DMS79 (cell line): ENCODE data around the gene LTBP2.

Source experiments
- DNase-seq: peaks from one replicate; lab custom pipeline; 2025; lab: John Stamatoyannopoulos, UW

The LTBP2 gene

DNA sequence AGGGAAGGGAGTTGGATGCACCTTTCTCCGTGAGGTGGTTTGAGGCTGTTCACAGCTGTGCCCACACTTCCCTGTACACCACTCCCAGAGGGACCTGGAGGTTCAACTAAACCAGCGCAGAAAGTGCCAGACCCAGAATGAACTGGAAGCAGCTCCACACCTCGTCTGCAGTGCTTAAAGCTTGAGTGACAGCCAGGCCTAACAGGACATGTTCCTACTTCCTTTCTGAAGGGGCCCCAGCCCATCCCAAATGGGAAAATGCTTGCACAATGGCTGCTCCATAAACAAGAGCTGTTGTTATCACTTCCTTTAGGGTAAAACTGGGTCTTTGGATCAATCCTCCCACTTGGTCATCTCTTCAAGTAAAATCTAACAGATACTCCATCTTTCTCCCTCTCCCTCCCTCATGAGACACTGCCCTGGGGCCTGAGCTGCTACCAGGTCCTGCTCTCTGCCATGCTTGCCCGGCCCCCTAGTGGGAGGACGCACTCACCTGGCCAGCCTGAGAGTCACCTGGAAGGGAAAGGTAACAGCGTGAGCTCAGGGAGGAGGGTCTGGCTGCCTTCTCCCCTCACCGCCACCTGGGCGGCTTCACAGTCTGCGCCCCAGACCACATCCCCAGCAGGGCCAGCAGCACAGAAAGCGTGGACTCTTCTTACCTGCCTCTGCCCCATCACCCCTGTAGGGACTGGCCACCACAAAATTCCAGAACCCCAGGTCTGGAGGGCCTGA is 85.0 kb downstream of the LTBP2 start:
- DNase-seq, result no peak

DNA sequence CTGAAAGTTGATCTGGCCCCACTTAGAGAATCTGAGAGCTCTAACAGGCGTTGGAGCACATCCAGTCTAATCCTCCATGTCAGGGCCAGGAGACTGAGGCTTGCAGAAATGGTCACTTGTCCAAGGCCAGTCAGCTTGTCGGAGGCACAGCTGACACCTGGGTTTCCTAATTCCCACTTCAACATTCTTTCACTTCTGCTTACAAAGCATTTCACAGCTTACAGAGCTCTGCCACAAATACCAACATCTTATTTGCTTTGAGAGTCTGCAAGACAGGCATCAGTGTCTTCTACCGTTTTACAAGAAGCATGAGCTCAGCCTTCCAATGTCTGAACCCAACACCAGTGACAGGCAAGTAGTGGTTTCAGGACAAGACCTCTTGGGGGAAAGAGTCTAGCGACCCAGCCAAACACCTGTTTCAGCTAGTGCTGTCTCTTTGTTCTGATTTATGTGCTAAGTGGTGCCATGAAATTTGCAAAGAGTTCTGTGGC is 86.6 kb downstream of the LTBP2 start:
- no peak for DNase-seq

DNA sequence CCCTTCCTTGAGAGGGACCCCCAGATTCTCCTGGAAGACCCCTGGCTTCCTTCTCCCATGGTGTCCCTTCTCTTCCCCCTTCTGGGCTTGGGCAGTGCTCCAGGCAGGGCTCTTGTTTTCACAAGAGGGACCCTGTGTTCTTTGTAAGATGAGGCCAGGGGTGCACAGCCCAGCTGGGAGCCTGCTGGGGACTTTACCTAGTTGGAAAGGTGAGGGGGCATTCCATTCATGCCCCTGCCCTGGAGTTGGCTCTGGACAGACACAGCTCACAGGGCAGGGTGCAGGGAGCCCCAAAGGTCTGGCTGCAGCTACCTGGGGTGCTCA is 87.3 kb downstream of the LTBP2 start:
- DNase-seq, result no peak

DNA sequence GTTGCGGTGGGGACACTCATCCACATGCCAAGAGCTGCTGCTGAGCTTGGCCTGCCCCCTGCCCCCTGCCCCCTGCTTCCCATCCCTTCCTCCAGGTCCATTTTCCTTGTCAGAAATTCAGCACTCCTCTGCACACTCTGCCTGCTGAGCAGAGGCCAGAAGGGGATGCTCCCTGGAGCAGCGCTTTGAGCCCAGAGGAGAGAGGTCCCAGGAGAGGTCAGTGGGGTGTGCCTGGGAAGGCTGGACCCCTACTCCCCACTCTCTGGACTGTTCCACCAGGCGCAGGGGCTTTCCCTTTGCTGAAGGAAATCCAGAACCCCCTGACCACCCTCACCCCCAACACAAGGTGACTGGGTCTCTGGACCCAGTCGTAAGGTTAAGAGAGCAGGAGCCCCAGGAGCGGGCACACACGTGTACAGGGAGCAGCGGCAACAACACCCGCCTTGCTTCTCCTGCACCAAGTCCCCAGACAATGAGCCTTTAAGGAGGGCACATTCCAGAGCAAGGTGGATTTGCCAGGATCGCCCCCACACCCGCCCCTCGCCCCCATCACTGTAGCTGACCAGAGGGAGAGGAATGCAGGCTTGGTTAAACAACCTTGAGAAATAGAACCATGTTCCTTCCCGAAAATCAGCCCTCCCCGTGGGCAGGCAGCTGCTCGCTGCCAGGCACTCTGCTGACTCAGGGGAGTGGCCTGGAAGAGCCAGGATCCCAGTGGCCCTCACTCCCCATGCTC is 87.8 kb downstream of the LTBP2 start:
- no peak for DNase-seq

DNA sequence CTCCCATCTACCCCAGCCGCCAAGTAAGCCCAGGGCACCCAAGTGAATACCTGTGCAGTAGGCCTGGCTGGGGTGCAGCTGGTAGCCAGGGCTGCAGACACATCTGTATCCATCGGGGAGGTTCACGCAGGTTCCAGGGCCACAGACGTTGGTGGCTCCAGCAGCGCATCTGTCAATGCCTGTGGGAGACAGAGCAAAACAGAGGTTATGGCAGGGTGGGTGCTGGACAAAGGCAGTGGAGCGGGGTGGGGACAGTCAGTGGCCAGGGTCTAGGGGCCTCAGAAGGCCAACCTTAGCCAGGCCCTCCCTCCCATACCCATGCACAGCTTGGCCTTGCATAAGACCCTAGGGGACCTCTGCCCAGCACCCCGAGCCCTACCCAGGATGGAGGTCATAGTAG is 89.3 kb downstream of the LTBP2 start:
- DNase-seq, result no peak

DNA sequence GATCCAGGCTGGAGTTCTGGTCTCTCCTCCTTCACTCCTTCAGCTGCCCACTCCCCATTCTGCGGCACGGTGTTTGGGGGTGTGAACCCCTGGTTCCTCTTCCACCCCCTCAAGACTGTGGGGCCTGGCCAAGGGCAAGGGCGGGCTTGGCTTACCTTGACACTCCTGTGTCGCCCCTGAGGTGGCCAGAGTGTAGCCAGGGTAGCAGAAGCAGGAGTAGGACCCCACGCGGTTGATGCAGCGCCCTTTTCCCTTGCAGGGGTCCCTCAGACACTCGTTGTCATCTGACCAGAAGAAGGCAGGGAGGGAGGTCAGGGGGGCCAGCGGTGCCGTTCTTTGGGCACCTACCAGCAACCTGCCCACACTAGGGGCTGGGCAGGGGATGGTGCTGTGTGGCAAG is 90.3 kb downstream of the LTBP2 start:
- no peak for DNase-seq

DNA sequence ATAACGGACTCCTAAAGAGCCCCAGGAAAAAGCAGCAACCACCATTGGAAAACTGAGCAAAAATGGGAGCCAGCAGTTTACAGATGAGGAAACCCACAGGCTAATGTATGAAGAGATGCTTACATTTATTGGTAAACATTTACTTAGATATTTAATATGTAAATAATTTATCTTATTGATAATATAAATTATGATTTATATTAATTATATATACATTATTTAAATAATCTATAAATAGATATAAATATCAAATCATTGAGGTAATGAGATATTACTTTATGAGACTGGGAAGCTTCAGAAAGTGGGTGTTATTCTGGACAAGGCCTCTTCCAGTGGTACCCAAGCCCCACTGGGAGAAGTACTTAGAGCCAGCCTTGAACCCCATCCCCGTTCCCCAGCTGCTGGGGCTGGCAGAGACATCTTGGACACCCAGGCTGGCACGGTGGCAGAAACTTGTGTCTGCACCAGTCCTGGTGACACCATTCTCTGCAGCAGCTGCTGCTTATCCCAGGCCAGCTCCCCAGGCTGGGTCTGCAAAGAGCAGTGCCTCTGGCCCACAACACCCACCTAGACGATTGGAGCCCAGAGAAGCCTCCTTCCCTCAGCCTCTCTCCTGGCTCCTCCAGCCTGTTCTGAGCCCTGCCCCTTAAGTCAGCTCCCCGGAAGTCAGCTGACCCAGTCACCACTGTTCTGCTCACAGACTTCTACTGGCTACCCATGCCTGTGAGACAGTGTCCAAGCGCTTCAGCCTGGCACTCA is 92.5 kb downstream of the LTBP2 start:
- DNase-seq, result no peak

DNA sequence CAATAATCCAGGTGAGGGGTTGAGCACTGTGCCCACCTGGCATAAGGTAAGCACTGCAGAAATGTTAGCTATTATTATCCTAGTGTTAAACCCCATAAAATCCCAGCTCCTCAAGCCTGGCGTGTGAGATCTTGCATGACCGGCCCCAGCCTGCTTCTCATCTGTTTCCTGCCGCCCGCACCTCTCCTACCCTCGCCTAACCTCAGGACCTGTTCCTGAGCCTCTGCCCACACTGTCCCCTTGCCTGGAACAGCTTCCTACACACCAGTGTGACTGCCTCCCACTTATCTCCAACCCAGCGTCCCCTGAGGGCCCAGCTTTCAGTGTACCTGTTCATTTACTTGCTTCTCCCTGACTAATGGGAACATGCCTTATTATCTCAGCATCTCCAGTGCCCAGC is 93.8 kb downstream of the LTBP2 start:
- DNase-seq, result no peak

DNA sequence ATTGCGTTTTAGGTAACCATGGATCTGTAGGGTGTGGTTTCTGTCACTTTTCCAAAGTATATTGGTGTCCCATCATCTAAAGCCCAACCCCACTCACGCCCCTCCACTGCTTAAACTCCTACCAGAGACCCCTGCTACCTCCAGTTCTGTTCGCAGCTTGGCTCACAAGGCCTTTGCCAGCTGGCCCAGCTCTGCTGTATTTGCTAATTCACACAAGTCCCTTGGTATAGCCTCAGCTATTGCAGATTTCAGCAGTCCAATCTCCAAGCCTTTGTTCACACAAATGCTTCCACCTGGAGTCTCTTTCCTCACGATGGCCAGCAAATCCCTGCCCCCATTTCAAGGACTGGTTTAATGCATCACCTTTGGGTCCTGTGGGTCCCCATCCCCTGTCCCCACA is 94.3 kb downstream of the LTBP2 start:
- DNase-seq, result no peak

DNA sequence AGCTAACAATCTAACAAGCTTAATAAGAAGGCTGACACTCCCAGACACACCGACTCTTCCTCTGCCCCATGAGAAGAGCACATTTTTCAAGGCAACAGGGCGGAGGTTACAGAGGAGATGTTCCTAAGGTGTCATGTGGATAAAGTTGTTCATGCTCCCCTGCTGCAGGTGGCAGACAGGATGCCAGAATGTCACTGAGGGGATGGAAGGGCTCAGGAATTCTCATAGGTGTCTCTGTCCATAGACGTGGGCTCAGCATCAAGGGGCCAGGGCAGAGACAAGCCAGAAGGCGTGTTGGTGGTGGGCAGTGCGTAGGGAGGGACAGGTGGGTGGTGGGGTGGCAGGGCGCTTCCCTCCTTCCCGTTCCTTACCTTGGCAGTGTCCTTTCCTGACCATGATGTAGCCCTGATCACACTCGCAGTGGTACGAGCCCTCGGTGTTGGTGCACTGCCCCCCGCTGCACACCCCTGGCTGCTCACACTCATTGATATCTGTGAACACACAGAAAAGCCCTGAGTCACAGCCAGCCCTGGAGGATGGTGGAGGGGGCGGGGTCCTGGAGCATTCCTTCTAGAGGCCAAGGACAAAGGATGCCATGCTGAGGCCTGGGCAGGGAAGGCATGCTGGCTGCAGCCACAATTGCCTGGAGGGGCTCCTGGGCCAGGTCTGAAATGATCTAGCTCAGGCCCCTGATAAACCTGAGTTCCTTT is 95.4 kb downstream of the LTBP2 start:
- DNase-seq, result no peak

DNA sequence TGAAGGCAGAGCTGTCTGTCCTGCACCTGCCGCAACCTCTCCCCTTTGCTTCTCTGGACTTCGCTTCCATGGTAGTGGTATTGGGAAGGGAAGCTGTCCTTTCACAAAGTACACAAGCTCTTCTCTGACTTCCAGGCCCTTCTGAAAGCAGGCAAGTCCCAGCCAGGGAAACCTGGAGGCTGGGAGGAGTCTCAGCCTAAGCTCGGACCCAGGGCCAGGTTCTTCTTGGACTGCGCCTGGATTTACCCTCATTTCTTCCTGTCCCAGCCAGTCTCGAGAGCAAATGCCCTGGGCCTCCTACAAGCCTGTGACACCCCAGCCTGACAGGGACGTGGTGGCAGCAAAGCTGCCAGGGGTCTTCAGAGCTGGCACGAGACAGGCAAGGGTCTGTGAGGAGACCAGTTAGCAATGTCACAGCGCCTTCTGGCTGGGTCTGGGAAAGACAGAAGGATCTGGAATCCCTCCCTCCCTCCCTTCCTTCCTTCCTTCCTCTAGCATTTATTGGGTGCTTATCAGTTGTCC is 96.1 kb downstream of the LTBP2 start:
- no peak for DNase-seq

DNA sequence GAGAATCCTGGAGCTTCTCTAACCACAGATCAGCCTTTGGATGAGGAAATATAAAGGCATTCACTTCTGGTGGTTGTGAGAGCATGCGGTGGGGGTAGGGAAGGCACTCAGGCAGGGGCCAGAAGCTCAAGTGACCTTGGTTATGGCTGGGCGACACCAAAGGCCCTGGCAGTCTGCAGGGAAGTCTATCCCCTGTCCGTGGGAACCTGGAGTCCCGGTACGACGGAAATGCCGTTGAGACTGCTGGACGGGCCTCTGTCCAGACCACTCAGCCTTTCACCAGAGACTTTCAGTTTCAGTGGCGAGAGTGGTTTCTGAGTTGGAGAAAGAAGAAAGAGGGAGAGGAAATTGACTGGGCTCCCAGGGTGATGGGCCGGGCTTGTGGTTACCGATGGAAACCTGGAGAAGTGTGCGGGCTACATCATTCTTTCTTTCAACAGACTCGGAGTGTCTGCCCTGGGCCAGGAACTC is 97.5 kb downstream of the LTBP2 start:
- DNase-seq, result peak; percentile 52

DNA sequence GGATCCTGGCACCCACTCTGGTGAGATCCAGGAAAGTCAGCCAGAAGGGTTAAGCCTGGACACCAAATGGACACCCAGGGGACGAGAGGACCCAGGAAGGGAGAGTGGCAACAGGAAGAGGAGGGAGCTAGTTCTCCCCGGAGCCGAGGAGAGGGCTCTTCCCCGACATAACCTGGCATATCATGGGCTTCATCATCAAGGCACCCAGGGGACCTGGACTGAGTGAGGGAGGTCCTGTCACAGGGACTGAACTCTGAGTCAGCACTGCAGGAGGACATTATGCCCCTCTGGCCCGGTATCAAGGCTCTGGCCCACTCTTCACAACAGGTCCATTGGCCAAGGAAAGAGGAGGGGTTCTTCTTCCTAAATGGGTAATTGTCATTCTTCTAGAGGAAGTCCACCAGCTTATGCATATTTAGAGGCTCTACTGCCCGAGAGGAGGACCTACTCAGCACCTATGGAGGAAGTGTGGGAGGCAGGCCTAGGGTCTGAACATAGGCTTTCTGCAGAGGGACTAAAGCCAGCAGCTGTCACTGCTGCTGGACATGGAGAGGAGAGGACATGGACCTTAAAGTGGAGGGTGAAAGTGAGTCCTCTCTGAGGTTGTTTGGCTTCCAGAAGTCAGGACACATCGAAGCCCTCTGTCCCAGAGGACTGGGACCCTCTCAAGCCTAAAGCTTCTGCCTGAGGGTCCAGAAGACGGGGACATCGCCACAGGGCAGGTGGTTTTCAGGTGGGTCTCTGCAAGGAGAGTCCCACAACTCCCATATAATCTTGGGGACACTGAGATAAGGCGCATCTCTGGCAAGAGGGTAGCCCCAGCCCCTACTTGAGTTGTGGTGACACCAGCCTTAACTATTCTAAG is 99.8 kb downstream of the LTBP2 start:
- DNase-seq, result no peak

DNA sequence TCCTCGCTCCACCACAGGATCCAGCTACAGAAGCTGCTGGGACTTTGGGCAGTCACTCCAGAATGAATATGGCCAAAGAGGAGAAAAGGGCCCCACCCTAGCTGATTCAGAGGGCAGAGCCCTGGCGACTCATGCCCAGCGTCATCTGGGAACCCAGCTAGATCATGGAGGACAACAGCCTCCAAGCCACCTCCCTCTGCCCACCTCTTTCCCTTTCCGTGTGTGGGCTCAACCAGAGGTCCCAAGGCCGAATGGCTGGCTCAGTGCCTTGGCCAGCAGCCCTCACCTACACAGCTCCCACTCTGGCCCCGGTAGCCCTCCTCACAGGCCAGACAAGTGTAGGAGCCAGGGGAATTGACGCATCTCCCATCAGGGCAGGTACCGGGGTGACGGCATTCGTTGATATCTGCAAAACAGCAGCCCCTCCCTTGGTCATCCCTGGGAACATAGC is 101.1 kb downstream of the LTBP2 start:
- DNase-seq, result no peak

DNA sequence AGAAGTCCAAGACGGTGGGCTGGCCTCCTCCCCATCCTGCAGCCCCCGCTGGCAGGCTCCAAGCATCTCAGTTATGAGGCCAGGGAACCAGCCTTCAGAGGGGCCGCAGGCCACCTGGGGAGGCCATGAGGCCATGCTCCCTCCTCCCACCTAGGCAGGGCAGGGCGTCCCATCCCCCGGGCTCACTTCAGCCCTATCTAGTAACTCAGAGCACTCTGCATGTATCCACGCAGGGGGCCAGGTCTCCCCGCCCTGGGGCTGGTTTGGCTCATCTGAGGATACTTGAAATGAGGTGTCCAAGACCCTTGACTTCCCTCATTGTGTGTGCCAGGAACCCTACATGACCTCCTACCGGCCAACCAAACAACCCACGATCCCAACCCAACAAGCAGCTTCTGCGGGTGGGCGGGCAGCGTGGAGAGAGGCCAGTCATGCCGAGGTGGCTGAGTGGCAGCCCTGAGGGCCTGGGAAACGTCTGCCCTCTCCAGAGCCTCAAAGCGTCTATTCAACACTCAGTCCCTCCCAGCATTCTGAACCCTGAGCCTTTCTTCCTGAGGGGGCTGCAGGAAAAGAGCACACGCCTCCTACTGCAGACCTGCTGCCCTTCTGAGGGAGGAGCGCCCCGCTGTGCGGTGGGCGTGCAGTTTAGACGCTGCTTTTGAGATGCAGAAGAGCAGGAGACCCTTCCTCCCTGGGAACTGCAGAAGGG is 101.7 kb downstream of the LTBP2 start:
- DNase-seq, result no peak

DNA sequence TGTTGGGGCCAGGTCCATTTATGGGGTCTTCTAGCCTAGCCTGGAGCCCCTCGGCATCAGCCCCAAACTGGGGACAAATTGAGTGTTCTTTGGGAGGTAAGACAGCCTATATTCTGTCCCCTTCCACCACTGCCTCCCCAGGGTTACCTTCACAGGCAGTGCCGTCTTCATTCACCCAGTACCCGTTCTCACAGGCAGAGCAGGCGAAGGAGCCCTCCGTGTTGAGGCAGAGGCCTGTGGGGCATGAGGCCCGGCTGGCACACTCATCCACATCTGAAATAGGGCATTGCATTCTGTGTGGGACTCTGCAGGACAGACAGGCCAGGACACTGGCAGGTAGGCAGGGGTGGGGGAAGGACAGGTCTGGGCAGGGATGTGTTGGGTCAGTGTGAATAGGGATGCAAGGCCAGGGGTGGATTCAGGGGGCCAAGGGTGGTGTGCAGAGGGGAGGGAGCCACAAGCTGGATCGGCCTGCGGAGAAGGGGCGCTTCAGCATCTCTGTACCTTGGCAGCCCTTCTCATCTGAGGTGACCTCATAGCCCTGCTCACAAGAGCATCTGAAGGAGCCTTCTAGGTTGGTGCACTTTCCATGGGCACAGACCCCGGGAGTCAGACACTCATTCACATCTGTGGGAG is 102.3 kb downstream of the LTBP2 start:
- DNase-seq, result no peak

DNA sequence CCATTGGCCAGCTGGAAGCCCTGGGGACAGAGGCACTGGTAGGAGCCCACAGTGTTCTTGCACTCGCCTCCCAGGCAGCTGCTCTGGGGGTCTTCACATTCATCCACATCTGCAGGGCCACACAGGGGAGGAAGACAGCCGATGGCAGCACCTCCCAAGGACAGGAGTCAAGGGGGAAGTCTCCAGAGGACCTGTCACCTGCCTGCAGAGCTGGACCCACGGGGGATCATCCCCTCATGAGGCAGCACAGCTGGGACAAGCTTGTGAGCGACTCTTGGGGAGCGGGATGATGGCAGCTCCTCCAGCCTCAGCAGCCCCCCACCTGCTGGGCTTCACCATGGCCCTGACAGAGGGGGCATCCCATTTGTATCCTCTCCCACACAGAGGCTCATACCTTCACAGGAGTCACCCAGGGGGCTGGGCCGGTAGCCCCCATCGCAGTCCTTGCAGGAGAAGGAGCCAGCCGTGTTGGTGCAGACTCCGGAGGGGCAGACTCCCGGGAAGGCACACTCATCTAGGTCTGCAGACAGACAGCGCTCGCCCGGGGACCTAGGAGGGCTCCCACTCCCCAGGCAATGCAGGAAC is 103.1 kb downstream of the LTBP2 start:
- no peak for DNase-seq

DNA sequence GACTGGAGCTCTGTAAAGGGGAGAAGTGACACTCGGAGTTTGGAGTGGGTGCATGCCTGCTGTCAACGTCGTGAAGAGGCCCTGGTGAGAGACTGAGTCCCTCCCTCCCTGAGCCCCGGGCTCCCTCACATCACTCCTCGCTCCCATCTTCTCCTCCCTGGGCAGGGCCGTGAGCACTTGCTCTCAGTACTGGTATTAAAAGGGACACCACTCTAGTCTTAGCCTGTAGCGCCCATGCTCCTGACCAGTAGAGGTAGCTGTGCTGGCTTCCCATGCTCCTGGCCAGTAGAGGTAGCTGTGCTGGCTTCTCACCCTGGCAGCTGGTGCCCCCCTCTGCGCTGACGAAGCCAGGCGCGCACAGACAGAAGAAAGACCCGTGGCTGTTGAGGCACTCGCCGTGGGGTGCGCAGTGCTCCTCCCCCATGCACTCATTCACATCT is 103.7 kb downstream of the LTBP2 start:
- no peak for DNase-seq

DNA sequence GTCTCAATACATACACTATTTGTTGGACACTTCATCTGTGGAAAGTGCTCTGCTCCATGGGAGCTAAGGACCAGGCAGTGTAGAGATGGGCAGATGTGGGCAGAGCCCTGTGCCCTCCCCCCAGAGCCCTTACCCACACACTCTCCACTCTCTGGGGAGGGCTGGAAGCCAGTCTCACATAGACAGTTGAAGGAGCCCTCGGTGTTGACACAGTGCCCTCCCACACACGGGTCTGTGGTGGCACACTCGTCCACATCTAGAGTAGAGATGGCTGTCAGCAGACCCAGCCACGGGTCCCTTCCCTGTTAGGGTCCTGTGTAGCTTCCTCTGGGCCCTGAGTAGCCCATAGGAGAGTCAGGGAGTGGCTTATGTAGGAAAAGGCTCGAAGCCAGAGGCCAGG is 104.2 kb downstream of the LTBP2 start:
- no peak for DNase-seq
